H7 (cell line): ENCODE measurements around the gene PHRF1. TPM values are rescaled to one million over a fixed set of nuclear protein-coding genes. Genes with fewer than 3 reads are reported as not detected.
"Not testable (repeated sequence)": the region's sequence is repeated elsewhere in the genome, so short reads cannot be mapped to it uniquely, and the experiment has no call there.

Source experiments
- DNase-seq: peaks from one replicate; pipeline ENCODE4 v3.0.0; 2012
- H3K27me3 ChIP-seq: 2 replicates; pipeline ENCODE4 v1.6.0; 2011; ENCODE audit warnings: mild to moderate bottlenecking, low read length; ENCODE audit not compliant: control insufficient read depth, insufficient read depth
- H3K36me3 ChIP-seq: replicated peaks from 2 replicates; pipeline ENCODE4 v1.5.1; 2011; ENCODE audit warnings: low read length; ENCODE audit not compliant: control insufficient read depth, insufficient read depth
- H3K4me3 ChIP-seq: 2 replicates; pipeline ENCODE4 v1.5.1; 2011; ENCODE audit warnings: low read depth, mild to moderate bottlenecking, control low read depth, low read length, moderate library complexity; ENCODE audit not compliant: insufficient read depth
- total RNA-seq: library from RNA; depleted of rRNA; stranded (reverse); fragments of >200 nt; shearing (Covaris generic); gene quantifications from 2 replicates; pipeline ENCODE4 v1.2.3, GENCODE V29; 2014

Gene PHRF1
- total RNA-seq, 1 experiment from 2014 or later, result 42.1 TPM

DNA sequence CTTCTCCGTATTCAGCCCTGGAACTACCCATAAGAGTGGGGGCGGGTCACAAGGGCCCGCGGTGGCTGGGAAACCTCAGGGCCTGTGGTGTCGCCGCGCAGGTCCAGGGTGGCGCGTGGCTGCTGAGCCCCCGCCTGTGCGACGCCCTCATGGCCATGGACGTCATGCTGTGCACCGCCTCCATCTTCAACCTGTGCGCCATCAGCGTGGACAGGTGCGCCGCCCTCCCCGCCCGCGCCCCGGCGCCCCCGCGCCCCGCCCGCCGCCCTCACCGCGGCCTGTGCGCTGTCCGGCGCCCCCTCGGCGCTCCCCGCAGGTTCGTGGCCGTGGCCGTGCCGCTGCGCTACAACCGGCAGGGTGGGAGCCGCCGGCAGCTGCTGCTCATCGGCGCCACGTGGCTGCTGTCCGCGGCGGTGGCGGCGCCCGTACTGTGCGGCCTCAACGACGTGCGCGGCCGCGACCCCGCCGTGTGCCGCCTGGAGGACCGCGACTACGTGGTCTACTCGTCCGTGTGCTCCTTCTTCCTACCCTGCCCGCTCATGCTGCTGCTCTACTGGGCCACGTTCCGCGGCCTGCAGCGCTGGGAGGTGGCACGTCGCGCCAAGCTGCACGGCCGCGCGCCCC is 63.2 kb downstream of the PHRF1 start:
- Histone ChIP-seq H3K27me3 (peaks cover 33% of the 10 kb centered on the region), H3K36me3 (no peaks in the 10 kb centered on the region), H3K4me3 (peak overlapping the region; percentile 20; the same call in 1 of the 2 replicates)
- DNase-seq, result peak; percentile 83

- H3K27me3 ChIP-seq, result peaks cover 33% of the 10 kb centered on the region
- peak; percentile 85 for DNase-seq
- H3K4me3 ChIP-seq, result no peak overlapping the region; the same call in 1 of the 2 replicates
- no peaks in the 10 kb centered on the region for H3K36me3 ChIP-seq
Measured at GRCh38 chr11:640021-640706, 63.9 kb downstream of the PHRF1 start.

- Histone ChIP-seq H3K27me3 (peaks cover 24% of the 10 kb centered on the region), H3K36me3 (no peaks in the 10 kb centered on the region), H3K4me3 (no peak overlapping the region)
- peak; percentile 64 for DNase-seq
Measured at GRCh38 chr11:641806-642370, 65.6 kb downstream of the PHRF1 start.

- no peak overlapping the region for H3K4me3 ChIP-seq
- H3K27me3 ChIP-seq, result peaks cover 11% of the 10 kb centered on the region
- peak; percentile 51 for DNase-seq
- H3K36me3 ChIP-seq, result no peaks in the 10 kb centered on the region
Measured at GRCh38 chr11:643366-643765, 67.1 kb downstream of the PHRF1 start.

GRCh38 chr11:643849-644738 is 67.8 kb downstream of the PHRF1 start:
- Histone ChIP-seq H3K27me3 (peaks cover 5% of the 10 kb centered on the region; the same call in 1 of the 2 replicates), H3K36me3 (no peaks in the 10 kb centered on the region), H3K4me3 (no peak overlapping the region)
- peak; percentile 52 for DNase-seq

GRCh38 chr11:645536-645935 is 69.3 kb downstream of the PHRF1 start:
- Histone ChIP-seq H3K4me3 (no peak overlapping the region), H3K36me3 (no peaks in the 10 kb centered on the region), H3K27me3 (no peaks in the 10 kb centered on the region)
- DNase-seq, result peak; percentile 50

GRCh38 chr11:646214-646613 is 69.9 kb downstream of the PHRF1 start:
- DNase-seq, result peak; percentile 55
- Histone ChIP-seq H3K36me3 (no peaks in the 10 kb centered on the region), H3K4me3 (no peak overlapping the region), H3K27me3 (no peaks in the 10 kb centered on the region)

GRCh38 chr11:647672-648158 is 71.4 kb downstream of the PHRF1 start:
- not testable (repeated sequence) for H3K36me3 ChIP-seq, H3K27me3 ChIP-seq, DNase-seq, H3K4me3 ChIP-seq

DNA sequence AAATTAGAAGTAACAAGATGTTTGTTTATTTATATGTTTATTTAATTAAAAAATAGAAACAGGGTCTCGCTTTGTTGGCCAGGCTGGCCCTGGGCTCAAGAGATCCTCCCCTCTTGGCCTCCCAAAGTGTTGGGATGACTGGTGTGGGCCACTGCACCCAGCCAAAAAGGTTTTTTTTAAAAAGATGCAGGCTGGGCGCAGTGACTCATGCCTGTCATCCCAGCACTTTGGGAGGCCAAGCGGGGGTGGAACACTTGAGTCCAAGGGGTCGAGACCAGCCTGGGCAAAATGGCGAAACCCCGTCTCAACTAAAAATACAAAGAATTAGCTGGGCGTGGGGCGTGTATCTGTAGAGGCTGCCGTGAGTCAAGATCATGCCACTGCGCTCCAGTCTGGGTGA is 74.2 kb downstream of the PHRF1 start:
- no peak for DNase-seq
- Histone ChIP-seq H3K4me3 (no peak overlapping the region), H3K27me3 (no peaks in the 10 kb centered on the region), H3K36me3 (no peaks in the 10 kb centered on the region; the same call in none of the 2 replicates)

GRCh38 chr11:653136-653535 is 76.9 kb downstream of the PHRF1 start:
- H3K4me3 ChIP-seq, H3K36me3 ChIP-seq, DNase-seq, H3K27me3 ChIP-seq: not testable (repeated sequence)

GRCh38 chr11:653837-654236 is 77.6 kb downstream of the PHRF1 start:
- Histone ChIP-seq H3K36me3 (no peaks in the 10 kb centered on the region; the same call in none of the 2 replicates), H3K4me3 (no peak overlapping the region), H3K27me3 (no peaks in the 10 kb centered on the region)
- no peak for DNase-seq

GRCh38 chr11:654444-654843 is 78.2 kb downstream of the PHRF1 start:
- not testable (repeated sequence) for H3K27me3 ChIP-seq, DNase-seq, H3K36me3 ChIP-seq, H3K4me3 ChIP-seq

DNA sequence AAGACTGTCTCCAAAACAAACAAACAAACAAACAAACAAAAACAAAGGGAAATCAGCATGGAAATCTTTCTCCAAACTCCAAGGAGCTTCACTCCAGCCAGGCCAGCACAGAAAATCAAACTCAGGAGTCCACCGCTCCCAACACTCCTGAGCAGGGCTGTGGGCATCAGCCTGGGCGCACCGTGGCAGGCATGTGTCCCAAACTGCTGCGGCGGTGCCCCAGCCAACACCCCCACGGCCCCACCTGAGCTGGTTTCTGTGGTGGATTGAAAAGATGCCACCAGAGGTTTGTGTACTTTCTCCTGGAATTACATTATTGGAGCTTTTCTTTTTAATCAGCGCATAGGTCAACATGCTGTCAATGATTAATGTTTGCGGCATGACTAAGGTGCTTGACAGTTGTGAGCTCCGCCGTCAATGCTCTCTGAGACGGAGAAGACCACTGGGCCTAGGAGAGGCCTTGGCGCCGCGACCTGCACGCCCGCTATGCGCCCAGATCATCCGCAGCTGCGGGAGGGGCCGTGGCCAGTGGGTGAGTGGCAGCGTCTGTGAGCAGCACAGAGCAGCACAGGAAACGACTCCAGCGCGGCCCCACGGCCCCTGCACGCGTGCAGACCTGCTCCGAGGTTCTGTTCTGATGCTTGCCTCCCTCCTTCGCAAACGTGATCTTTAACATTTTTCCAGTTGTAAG is 78.9 kb downstream of the PHRF1 start:
- peaks cover 2% of the 10 kb centered on the region for H3K36me3 ChIP-seq
- H3K4me3 ChIP-seq, result no peak overlapping the region
- DNase-seq, result no peak
- H3K27me3 ChIP-seq, result no peaks in the 10 kb centered on the region

DNA sequence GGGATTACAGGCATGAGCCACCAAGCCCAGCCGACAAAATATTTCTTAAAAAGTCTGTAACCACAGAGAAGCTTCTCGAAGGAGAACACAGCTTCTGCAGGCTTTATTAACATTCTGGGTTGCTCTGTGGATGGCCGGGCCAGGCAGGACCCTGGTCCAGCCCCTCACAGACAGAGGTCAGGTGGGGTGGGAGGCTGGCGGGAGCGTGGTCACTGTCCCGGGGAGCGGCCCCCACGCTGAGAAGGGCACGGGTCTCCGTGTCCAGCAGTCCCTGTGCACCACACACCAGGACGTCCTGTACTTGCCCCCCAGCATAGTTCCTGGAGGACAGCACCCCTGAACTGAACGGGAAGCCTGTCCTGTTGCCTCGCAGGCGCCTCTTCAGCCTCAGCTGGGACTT is 80.2 kb downstream of the PHRF1 start:
- H3K36me3 ChIP-seq, result peaks cover 2% of the 10 kb centered on the region
- H3K27me3 ChIP-seq, result no peaks in the 10 kb centered on the region
- peak; percentile 41 for DNase-seq
- no peak overlapping the region for H3K4me3 ChIP-seq
